Stimulated activated naive B cell treated with anti-CD40 and anti-IgM and Interleukin-4, amounts not matched to agents 10 μg/mL and 1 μg/mL and 100 μg/mL, for 72 hours (primary cell): ENCODE results near the gene GABRG3.

Source experiments
- ATAC-seq, 2 donors: fragments of 150-1000 bp; cut with Tn5 transposase; replicated peaks; 2 replicates each; pipeline ENCODE4 v1.10.0; 2021; ENCODE audit warnings: moderate library complexity in 1 of 2
- DNase-seq: peaks from one replicate; pipeline ENCODE4 v3.0.0; 2021
- H3K27ac Mint-ChIP-seq: one replicate; pipeline ENCODE4 v1.8.0; 2022; ENCODE audit warnings: mild to moderate bottlenecking, mixed read lengths
- H3K27me3 Mint-ChIP-seq, 2 donors: one replicate each; pipeline ENCODE4 v1.8.0; 2022; ENCODE audit warnings: mixed read lengths in 2 of 2
- H3K36me3 Mint-ChIP-seq, 2 donors: one replicate each; pipeline ENCODE4 v1.8.0; 2022; ENCODE audit warnings: mixed read lengths in 2 of 2, mild to moderate bottlenecking in 1 of 2
- H3K4me1 Mint-ChIP-seq, 2 donors: one replicate each; pipeline ENCODE4 v1.8.0; 2022; ENCODE audit warnings: mixed read lengths in 2 of 2, mild to moderate bottlenecking in 1 of 2
- H3K4me3 Mint-ChIP-seq, 2 donors: one replicate each; pipeline ENCODE4 v1.8.0; 2022; ENCODE audit warnings: mild to moderate bottlenecking in 2 of 2, mixed read lengths in 2 of 2, moderate library complexity in 1 of 2
- H3K9me3 Mint-ChIP-seq, 2 donors: one replicate each; pipeline ENCODE4 v1.8.0; 2022; ENCODE audit warnings: mixed read lengths in 2 of 2, mild to moderate bottlenecking in 1 of 2

GABRG3 gene

DNA sequence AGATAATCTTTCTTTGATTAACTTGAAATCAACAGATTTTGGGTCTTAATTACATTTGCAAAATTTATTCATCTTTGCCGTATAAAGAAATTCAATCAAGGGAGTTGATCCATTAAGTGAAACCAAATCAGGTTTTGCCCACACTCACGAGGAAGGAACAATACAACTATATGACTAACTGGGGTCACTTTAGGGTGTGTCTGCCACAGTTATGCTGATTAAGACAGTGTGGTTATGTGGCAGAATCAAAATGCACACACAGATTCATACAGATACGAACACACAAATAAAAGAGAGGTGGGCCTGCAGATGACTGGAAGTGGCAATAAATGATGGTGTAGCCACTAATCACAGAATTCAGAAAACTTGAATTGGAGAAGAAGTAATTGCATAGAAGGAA, 543.5 kb downstream of the GABRG3 start:
- no peaks in the 10 kb centered on the region for H3K36me3 Mint-ChIP-seq
- H3K4me3 Mint-ChIP-seq, result no peak overlapping the region
- no peaks in the 10 kb centered on the region for H3K27me3 Mint-ChIP-seq
- DNase-seq (no peak), ATAC-seq (no peak)
- no peak overlapping the region for H3K27ac Mint-ChIP-seq
- H3K4me1 Mint-ChIP-seq, result no peaks in the 10 kb centered on the region
- H3K9me3 Mint-ChIP-seq, result peaks cover 13 to 20% of the 10 kb centered on the region in 2 donors

DNA sequence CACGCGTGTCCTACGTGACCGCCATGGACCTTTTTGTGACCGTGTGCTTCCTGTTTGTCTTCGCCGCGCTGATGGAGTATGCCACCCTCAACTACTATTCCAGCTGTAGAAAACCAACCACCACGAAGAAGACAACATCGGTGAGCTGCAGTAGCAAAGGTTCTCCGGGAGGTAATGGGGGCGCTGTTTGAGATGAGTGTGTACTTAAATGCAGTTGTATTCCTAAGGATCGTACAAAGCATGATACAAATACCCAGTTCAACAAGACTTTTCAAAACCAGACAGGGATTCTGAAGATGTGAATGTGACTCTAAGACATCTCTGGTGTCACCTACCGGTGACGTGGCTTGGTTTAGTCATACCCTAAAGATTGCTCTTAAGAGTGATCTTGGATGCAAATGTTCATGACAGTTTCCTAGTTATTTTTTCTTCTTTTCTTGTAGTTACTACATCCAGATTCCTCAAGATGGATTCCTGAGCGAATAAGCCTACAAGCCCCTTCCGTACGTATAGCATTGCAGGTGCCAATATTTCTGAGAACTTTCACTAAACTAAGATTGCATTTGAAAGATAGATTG, 556.6 kb downstream of the GABRG3 start:
- Mint-ChIP-seq H3K4me1 (no peaks in the 10 kb centered on the region), H3K9me3 (peaks cover 6 to 14% of the 10 kb centered on the region in 2 donors)

DNA sequence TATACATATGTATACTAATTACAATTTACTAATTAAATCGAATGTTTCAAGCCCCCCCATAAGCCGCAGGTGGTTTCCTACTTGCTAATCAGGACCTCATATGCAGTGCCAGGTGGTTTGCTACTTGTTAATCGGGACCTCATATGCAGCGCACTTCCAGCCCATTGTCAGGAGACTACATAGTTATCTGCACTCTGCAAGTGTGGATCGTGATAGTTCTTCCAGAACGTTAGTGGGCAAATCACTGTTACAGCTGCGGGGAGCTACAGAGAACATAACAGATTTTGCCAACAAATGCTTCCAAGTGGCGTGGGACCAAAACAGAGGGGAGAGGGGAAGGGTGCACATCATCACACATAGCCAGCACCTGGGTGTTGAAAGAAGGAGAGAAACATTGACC, 558.4 kb downstream of the GABRG3 start:
- no peaks in the 10 kb centered on the region for H3K4me1 Mint-ChIP-seq
- no peak for DNase-seq
- H3K9me3 Mint-ChIP-seq, result peaks cover 3 to 7% of the 10 kb centered on the region in 2 donors
- no peak overlapping the region for H3K27ac Mint-ChIP-seq
- H3K4me3 Mint-ChIP-seq, result no peak overlapping the region
- no peaks in the 10 kb centered on the region for H3K36me3 Mint-ChIP-seq
- H3K27me3 Mint-ChIP-seq, result no peaks in the 10 kb centered on the region
- ATAC-seq, result no peak

More for the DNA sequence above, 556.6 kb downstream of the GABRG3 start:
- ATAC-seq, result no peak
- Mint-ChIP-seq H3K27ac (no peak overlapping the region), H3K27me3 (no peaks in the 10 kb centered on the region), H3K4me3 (no peak overlapping the region), H3K36me3 (peaks cover 0 to 2% of the 10 kb centered on the region in 2 donors)
- no peak for DNase-seq

DNA sequence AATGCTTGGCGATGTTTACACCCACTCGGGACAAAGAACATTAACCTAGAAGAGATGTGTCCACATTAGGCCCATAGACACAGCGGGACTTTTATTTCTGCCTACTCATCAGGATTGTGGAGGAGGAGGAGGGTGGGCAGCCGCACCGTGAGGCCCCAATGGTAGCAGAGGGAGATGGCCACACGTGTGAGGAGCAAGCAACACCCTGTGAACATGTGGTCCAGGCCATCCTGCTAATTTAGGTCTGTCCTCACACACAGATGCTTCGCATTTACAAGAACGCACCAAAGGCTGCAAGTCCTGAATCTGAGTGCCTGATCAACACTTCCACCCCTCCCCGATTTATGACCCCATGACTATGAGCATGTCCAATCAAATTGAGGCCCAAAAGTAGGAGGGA, 560.0 kb downstream of the GABRG3 start:
- no peaks in the 10 kb centered on the region for H3K36me3 Mint-ChIP-seq

DNA sequence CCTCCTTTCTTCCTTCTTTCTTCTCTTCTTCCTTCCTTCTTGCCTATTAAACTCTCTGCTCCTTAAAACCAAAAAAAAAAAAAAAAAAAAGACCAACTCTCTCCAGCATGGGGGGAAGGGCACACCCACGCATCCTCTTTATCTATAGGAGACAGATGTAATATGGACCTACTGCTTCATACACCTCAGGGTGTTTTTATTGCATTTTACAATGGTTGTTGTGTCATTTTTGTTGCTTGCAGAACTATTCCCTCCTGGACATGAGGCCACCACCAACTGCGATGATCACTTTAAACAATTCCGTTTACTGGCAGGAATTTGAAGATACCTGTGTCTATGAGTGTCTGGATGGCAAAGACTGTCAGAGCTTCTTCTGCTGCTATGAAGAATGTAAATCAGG, 561.4 kb downstream of the GABRG3 start:
- Mint-ChIP-seq H3K27ac (no peak overlapping the region), H3K4me1 (no peaks in the 10 kb centered on the region), H3K4me3 (no peak overlapping the region), H3K36me3 (no peaks in the 10 kb centered on the region), H3K9me3 (peaks cover 0 to 5% of the 10 kb centered on the region in 2 donors), H3K27me3 (no peaks in the 10 kb centered on the region)
- ATAC-seq, result no peak
- no peak for DNase-seq

More for the DNA sequence above, 560.0 kb downstream of the GABRG3 start:
- H3K27me3 Mint-ChIP-seq, result no peaks in the 10 kb centered on the region
- no peak for DNase-seq
- H3K4me3 Mint-ChIP-seq, result no peak overlapping the region
- H3K27ac Mint-ChIP-seq, result no peak overlapping the region
- peaks cover 7% of the 10 kb centered on the region in 2 donors for H3K9me3 Mint-ChIP-seq
- H3K4me1 Mint-ChIP-seq, result no peaks in the 10 kb centered on the region
- ATAC-seq, result no peak

DNA sequence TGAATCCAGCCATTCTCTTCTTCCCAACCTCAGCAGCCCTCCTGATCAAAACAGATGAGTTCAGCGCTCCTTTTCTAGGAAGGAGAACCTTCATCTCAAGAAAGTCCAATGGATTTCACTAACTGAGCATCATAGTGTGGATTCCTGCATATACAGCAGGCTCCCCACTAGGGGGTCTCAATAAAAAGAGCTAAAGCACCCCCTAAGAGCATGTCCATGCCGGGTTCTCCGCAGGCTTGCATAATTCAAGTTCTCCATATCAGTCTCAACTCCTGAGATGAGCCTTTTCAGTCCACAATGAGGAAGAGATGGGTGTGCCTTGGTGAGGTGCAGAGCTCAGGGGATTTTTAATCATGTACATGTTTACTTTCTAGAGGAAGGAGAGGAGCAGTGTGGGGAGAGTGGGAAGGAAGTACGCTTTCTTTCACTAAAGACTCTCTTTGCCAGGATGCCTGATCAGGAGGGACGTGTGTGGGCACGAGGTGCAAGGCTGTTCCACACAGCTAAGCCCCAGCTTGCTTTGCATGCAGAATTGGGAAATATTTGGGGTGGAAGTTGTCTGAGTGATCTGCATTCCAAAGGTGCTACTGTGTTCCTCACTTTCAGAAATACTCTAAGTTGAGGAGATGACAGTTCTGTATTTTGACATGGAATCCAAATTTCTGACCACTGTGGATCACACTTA, 564.6 kb downstream of the GABRG3 start:
- Mint-ChIP-seq H3K4me1 (no peaks in the 10 kb centered on the region), H3K36me3 (no peaks in the 10 kb centered on the region), H3K9me3 (peaks cover 0 to 6% of the 10 kb centered on the region in 2 donors), H3K4me3 (no peak overlapping the region), H3K27me3 (no peaks in the 10 kb centered on the region), H3K27ac (no peak overlapping the region)
- no peak for ATAC-seq
- DNase-seq, result no peak

DNA sequence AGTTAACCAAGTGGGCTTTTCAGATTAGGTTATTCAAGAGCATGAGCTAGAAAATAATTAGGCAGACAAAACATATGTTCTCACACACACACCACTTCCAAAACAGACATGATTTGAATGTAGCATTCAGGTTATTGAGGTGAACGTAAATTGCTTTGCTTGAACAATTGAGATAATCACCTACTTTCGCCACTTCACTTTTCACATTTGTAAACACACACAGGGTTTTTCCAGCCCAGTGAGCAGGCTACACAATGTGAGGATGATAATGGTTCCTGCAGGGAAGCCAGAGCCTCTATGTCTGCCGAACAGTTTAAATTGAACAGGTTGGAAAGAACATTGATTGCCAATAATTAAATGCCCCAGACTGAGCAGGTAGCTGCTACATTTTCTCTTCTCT, 567.3 kb downstream of the GABRG3 start:
- Mint-ChIP-seq H3K27ac (no peak overlapping the region), H3K4me1 (no peaks in the 10 kb centered on the region), H3K9me3 (peaks cover 0 to 9% of the 10 kb centered on the region in 2 donors), H3K27me3 (no peaks in the 10 kb centered on the region), H3K36me3 (no peaks in the 10 kb centered on the region), H3K4me3 (no peak overlapping the region)
- ATAC-seq (no peak), DNase-seq (no peak)

DNA sequence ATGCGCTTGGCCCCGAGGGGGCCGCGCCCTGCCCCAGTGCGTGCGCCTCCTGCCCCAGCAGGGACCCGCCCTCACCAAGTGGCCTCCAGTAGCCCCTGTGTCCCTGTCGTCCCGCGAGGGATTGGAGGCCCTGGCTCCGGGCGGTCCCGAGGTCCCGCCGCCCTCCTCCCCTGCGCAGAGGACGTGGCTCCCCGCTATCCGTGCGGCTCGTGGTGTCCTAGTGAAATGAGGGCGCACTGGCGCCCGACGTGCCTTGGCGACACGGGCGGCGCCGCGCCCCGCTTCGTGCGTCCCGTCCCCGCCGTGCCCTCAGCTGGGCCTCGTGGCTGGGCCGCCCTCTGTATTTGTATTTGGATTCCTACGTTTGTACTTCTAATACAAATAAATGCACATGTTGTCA, 570.6 kb downstream of the GABRG3 start:
- ATAC-seq (no peak), DNase-seq (no peak)
- Mint-ChIP-seq H3K4me1 (no peaks in the 10 kb centered on the region), H3K27ac (no peak overlapping the region), H3K27me3 (no peaks in the 10 kb centered on the region), H3K36me3 (no peaks in the 10 kb centered on the region), H3K4me3 (no peak overlapping the region), H3K9me3 (peaks cover 0 to 5% of the 10 kb centered on the region in 2 donors)

DNA sequence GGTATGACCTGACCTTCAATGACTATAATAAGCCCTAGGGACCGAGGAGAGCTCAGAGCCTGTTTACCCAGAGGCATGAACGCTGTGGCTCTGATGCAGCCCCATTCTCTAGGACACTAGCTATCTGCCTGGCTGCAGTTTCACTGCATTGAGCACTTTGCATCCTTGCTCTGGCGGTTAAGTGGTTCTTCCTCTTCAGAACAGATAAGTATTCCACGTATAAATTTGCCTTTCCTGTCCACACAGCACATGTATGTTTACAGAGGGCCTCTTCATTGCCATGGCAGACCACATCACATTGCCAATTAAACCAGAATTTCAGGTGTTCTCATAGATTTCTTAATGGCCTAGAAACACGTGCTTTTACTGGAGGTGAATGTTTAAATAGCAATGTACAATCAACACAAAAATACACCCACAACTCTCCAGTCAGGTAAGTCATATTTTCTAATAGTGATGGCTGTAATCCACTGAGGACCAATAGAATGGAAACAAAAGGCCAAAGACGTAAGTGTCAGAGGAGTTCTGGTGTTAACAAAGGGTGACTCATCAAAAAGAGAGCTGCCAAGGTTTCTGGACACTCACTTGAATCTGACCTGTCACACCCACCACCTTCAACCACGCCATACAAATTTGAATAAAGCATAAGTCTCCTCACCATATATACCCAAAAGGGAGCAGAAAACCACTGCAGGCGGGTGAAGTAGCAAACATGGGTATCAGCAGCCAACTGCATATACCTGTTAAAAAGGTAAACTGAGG, 574.7 kb downstream of the GABRG3 start:
- H3K4me3 Mint-ChIP-seq, result no peak overlapping the region
- no peak overlapping the region for H3K27ac Mint-ChIP-seq
- no peaks in the 10 kb centered on the region for H3K4me1 Mint-ChIP-seq
- peaks cover 0 to 3% of the 10 kb centered on the region in 2 donors for H3K9me3 Mint-ChIP-seq
- DNase-seq (no peak), ATAC-seq (no peak)
- H3K27me3 Mint-ChIP-seq, result no peaks in the 10 kb centered on the region
- H3K36me3 Mint-ChIP-seq, result no peaks in the 10 kb centered on the region

DNA sequence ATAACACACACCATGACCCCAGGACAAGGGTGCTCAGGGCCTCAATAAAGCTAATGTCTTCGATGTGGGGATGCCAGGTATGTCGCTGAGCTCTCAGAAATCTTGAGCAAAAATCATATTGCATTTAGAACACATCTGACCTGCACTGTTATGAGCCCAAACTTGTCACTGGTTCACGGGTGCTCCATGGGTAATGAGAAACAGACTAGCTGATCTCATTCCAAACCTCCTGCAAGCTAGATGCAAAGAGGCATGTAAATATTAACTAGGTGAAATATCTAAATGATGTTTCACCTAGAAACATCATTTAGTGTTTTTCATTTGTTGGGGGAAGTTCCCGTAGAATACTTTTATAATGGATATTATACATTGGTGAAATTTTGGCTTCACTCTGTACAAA, 578.8 kb downstream of the GABRG3 start:
- ATAC-seq, result no peak
- no peak for DNase-seq
- Mint-ChIP-seq H3K27me3 (no peaks in the 10 kb centered on the region), H3K4me3 (no peak overlapping the region), H3K27ac (no peak overlapping the region), H3K4me1 (no peaks in the 10 kb centered on the region), H3K9me3 (peaks cover 0 to under 1% of the 10 kb centered on the region in 2 donors), H3K36me3 (no peaks in the 10 kb centered on the region)

DNA sequence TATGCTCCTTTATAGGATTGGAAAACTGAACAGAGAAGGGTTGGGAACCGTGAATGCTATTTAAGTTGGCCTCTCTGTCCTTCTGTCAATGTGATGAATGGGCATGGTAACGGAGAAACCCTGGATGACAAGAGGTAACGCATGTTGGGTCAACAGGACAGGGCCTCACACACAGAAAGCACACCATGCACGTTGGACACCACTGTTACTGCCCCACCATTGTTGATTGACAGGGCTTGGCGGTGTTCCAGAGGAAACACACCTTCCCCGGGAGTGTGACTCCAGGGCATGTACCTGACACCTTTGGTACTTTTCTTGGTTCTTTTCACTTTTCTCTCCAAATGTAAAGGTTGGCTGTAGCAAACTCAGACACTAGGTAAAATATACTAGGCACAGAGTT, 579.7 kb downstream of the GABRG3 start:
- no peak overlapping the region for H3K4me3 Mint-ChIP-seq
- DNase-seq (no peak), ATAC-seq (no peak)
- no peak overlapping the region for H3K27ac Mint-ChIP-seq
- no peaks in the 10 kb centered on the region for H3K36me3 Mint-ChIP-seq
- no peaks in the 10 kb centered on the region for H3K4me1 Mint-ChIP-seq
- H3K27me3 Mint-ChIP-seq, result no peaks in the 10 kb centered on the region
- H3K9me3 Mint-ChIP-seq, result peaks cover 1 to 3% of the 10 kb centered on the region in 2 donors

DNA sequence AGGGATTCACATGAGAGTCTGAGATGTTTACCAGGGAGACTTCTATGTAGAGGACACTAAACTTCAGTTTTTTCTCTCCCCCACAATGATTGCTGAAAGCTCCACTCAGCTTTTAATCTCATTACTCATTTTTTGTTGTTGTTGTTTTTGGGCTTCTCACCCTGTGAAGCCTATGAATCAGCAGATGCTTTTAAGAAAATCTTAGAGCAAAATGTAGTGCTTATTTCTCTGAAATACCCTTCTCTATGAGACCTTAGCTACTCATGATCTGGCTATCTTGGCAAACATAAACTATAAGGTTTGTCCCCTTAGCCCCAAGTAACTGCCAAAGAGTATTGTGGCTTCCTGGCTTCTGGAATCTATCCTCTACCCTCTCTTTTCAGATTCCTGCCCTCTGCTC, 590.8 kb downstream of the GABRG3 start:
- no peak overlapping the region for H3K4me3 Mint-ChIP-seq
- H3K27ac Mint-ChIP-seq, result no peak overlapping the region
- peaks cover 9 to 20% of the 10 kb centered on the region in 2 donors for H3K9me3 Mint-ChIP-seq
- DNase-seq, result no peak
- H3K4me1 Mint-ChIP-seq, result no peaks in the 10 kb centered on the region
- ATAC-seq, result no peak
- H3K27me3 Mint-ChIP-seq, result no peaks in the 10 kb centered on the region
- no peaks in the 10 kb centered on the region for H3K36me3 Mint-ChIP-seq

DNA sequence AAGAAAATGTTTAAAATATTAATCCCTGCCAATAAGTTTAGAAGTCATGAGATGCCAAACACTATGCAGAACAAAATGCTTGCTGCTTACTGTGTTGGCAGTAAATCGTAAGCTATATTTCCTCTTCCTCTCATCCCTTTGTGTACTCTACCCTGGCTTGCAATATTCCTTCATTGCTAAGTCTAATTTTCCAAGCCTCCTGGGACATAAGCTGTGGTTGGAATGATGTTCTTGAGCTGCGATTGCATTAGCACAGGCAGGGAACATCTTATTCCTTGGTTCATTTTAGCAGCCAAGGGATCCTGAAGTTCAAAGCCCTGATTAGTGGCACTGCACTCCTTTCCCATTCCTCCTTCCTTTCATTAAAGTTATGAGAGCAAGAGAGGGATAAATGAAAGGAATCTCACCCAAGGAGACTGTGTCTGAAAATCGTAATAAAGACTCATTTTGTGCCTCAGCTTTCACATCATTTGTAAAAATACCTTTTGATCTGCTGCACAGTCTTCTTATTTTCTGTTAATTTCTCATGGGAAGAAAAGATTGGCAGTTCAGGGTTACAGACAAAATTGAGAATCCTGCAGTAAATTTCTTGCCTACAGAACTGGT, 592.9 kb downstream of the GABRG3 start:
- no peak overlapping the region for H3K4me3 Mint-ChIP-seq
- no peak for DNase-seq
- ATAC-seq, result no peak
- H3K27me3 Mint-ChIP-seq, result no peaks in the 10 kb centered on the region
- H3K4me1 Mint-ChIP-seq, result no peaks in the 10 kb centered on the region
- H3K27ac Mint-ChIP-seq, result no peak overlapping the region
- peaks cover 12 to 20% of the 10 kb centered on the region in 2 donors for H3K9me3 Mint-ChIP-seq
- H3K36me3 Mint-ChIP-seq, result no peaks in the 10 kb centered on the region

DNA sequence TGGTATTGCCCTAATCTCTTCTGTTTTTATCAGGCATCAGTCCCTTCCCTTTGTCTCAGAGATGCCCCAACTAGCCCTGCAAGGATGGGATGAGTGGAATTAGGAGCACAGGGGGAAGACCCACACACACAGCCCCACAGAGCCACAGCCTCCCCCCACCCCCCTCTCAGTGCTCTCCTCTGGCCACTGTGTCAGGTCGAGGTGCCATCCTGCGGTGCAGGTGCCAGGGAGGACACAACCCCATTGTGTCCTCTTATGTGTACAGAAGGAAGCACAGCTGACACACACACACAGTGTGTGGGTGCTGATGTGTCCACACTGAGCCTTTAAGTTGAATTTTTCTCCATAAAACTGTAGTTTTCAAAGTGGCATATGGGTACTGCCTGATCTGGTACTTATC, 593.7 kb downstream of the GABRG3 start:
- no peaks in the 10 kb centered on the region for H3K4me1 Mint-ChIP-seq
- ATAC-seq (no peak), DNase-seq (no peak)
- no peaks in the 10 kb centered on the region for H3K36me3 Mint-ChIP-seq
- H3K9me3 Mint-ChIP-seq, result peaks cover 9 to 14% of the 10 kb centered on the region in 2 donors
- no peaks in the 10 kb centered on the region for H3K27me3 Mint-ChIP-seq
- H3K4me3 Mint-ChIP-seq, result no peak overlapping the region
- H3K27ac Mint-ChIP-seq, result no peak overlapping the region
